HG02588 (cell line): Measurements from ENCODE around the gene SPSB3.
"Not testable (repeated sequence)": the region's sequence is repeated elsewhere in the genome, so short reads cannot be mapped to it uniquely, and the experiment has no call there.

Experiments
- ATAC-seq: cut with Tn5 transposase; IDR thresholded peaks from one replicate; pipeline ENCODE4 v1.9.1; 2021; ENCODE audit warnings: mild to moderate bottlenecking, moderate library complexity; ENCODE audit not compliant: unreplicated experiment

Gene SPSB3

GRCh38 chr16:1817276-1817589 lies 34.9 kb upstream of the SPSB3 start:
- ATAC-seq, result no peak

GRCh38 chr16:1816396-1817275 lies 34.3 kb upstream of the SPSB3 start:
- no peak for ATAC-seq

- no peak for ATAC-seq
Measured at GRCh38 chr16:1815461-1815860, 33.1 kb upstream of the SPSB3 start.

- ATAC-seq, result no peak
Measured at GRCh38 chr16:1812732-1813163, 30.4 kb upstream of the SPSB3 start.

- ATAC-seq, result no peak
Measured at GRCh38 chr16:1810536-1810935, 28.2 kb upstream of the SPSB3 start.

GRCh38 chr16:1810106-1810505 lies 27.7 kb upstream of the SPSB3 start:
- ATAC-seq, result no peak

GRCh38 chr16:1809281-1809801 lies 27.0 kb upstream of the SPSB3 start:
- no peak for ATAC-seq

GRCh38 chr16:1808691-1809090 lies 26.3 kb upstream of the SPSB3 start:
- ATAC-seq, result no peak

- ATAC-seq, result no peak
Measured at GRCh38 chr16:1807626-1808025, 25.3 kb upstream of the SPSB3 start.

GRCh38 chr16:1800701-1801100 lies 18.3 kb upstream of the SPSB3 start:
- no peak for ATAC-seq

- ATAC-seq, result not testable (repeated sequence)
Measured at GRCh38 chr16:1799263-1799662, 16.9 kb upstream of the SPSB3 start.

- no peak for ATAC-seq
Measured at GRCh38 chr16:1794908-1795666, 12.7 kb upstream of the SPSB3 start.

- ATAC-seq, result no peak
Measured at GRCh38 chr16:1794221-1794871, 12.0 kb upstream of the SPSB3 start.

GRCh38 chr16:1793578-1794220 lies 11.3 kb upstream of the SPSB3 start, which contains the start of gene IGFALS:
Gene IGFALS (minus strand): TSS chr16:1793705. CDS start chr16:1793652, 53 bp downstream.
- no peak for ATAC-seq

GRCh38 chr16:1792836-1793577 lies 10.6 kb upstream of the SPSB3 start:
- ATAC-seq, result no peak

- no peak for ATAC-seq
Measured at GRCh38 chr16:1791943-1792812, 9.8 kb upstream of the SPSB3 start.

GRCh38 chr16:1791256-1791942 lies 9.0 kb upstream of the SPSB3 start:
- no peak for ATAC-seq

- ATAC-seq, result no peak
Measured at GRCh38 chr16:1790611-1791255, 8.4 kb upstream of the SPSB3 start.
